Upper lobe of right lung (tissue), 1 donor: ENCODE results near the gene MYH7B. TPM values are rescaled to one million over a fixed set of nuclear protein-coding genes. Genes with fewer than 3 reads are reported as not detected.

ENCODE experiments used
- ATAC-seq: fragments of 200-7000 bp; cut with Tn5 transposase; one replicate; pipeline ENCODE4 v1.9.1; 2020; ENCODE audit warnings: mild to moderate bottlenecking, moderate library complexity
- DNase-seq: peaks from one replicate; pipeline ENCODE4 v3.0.0-alpha.2; 2020
- H3K27ac ChIP-seq: fragments of 200-600 bp; one replicate; pipeline ENCODE4 v1.8.0; 2022
- H3K27me3 ChIP-seq: fragments of 200-600 bp; one replicate; pipeline ENCODE4 v1.8.0; 2022; ENCODE audit warnings: mild to moderate bottlenecking
- H3K36me3 ChIP-seq: fragments of 200-600 bp; one replicate; pipeline ENCODE4 v1.8.0; 2022
- H3K4me1 ChIP-seq: fragments of 200-600 bp; one replicate; pipeline ENCODE4 v1.8.0; 2022
- H3K4me3 ChIP-seq: fragments of 200-600 bp; one replicate; pipeline ENCODE4 v1.8.0; 2022; ENCODE audit warnings: mild to moderate bottlenecking
- H3K9me3 ChIP-seq: fragments of 200-600 bp; one replicate; pipeline ENCODE4 v1.8.0; 2022
- intact Hi-C: fragments of 100-400 bp; cut with DNase I; formaldehyde crosslinking; loops from one replicate; pipeline ENCODE4 v1.11.0; 2022
- total RNA-seq: library from RNA; stranded (reverse); fragmentation: NEBNext Ultra II Directional; extraction: Animal tissue kit (Norgen Biotek cat#: 25700); gene quantifications from one replicate; pipeline ENCODE4 v1.2.1, GENCODE V29; 2021
- TF ChIP-seq, protein P1 (sequence below): fragments of 200-600 bp; IDR thresholded peaks from one replicate; pipeline ENCODE4 v1.8.0; 2022; ENCODE audit warnings: antibody characterized with exemption
- donor health status: DM: no; HTN: yes; CAD: no; lungs with severe emphysema.

The MYH7B gene
- total RNA-seq, 1 donor from 2014 or later = 1.8 TPM

DNA sequence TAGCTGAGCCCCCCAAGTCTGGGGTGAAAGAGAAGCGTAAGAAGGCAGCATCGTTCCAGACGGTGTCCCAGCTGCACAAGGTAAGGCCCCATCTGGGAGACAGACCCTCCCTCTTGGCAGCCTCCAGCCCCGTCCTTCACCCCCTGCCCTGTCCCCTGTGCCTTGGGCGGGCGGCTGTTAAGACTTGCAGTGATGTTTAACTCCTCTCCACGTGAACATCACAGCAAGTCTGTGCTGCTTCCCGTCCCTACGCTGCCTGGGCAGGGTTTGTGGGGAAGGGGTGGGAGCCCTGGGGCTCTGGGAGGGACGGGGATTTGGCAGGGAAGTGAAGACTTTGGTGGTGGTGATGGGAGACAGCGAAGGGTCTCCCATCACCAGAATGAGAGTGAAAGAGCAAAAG is 34.6 kb downstream of the MYH7B start:
- TF ChIP-seq, protein P1, sequence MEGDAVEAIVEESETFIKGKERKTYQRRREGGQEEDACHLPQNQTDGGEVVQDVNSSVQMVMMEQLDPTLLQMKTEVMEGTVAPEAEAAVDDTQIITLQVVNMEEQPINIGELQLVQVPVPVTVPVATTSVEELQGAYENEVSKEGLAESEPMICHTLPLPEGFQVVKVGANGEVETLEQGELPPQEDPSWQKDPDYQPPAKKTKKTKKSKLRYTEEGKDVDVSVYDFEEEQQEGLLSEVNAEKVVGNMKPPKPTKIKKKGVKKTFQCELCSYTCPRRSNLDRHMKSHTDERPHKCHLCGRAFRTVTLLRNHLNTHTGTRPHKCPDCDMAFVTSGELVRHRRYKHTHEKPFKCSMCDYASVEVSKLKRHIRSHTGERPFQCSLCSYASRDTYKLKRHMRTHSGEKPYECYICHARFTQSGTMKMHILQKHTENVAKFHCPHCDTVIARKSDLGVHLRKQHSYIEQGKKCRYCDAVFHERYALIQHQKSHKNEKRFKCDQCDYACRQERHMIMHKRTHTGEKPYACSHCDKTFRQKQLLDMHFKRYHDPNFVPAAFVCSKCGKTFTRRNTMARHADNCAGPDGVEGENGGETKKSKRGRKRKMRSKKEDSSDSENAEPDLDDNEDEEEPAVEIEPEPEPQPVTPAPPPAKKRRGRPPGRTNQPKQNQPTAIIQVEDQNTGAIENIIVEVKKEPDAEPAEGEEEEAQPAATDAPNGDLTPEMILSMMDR = no peak
- Histone ChIP-seq H3K27ac (no peak overlapping the region), H3K4me1 (no peaks in the 10 kb centered on the region), H3K27me3 (no peaks in the 10 kb centered on the region), H3K9me3 (no peaks in the 10 kb centered on the region), H3K36me3 (peaks cover 20% of the 10 kb centered on the region), H3K4me3 (no peak overlapping the region)
- ATAC-seq (no peak), DNase-seq (no peak)
- intact Hi-C loops = no loop called here

DNA sequence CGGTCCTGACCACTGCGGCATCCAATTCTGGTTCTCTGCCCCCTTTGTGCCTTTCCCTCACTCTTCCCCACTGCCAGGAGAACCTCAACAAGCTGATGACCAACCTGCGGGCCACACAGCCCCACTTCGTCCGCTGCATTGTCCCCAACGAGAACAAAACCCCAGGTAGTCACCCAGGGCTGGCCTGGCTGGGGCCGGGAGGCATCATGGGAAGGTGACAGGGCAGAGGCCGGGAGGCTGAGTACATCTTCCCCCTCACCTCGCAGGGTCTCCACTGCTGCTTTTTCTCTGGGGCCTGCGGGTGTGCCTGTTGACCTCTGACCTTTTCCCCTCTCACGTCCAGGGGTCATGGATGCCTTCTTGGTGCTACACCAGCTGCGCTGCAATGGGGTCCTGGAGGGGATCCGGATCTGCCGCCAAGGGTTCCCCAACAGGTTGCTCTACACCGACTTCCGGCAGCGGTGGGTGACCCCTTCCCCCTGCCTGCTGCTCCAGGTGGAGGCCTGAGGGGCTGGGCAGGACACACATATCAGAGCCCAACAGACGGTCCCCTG is 35.1 kb downstream of the MYH7B start:
- no peaks in the 10 kb centered on the region for H3K4me1 ChIP-seq
- H3K36me3 ChIP-seq = peaks cover 24% of the 10 kb centered on the region
- no peak for DNase-seq
- TF ChIP-seq, protein P1 = no peak
- no peak overlapping the region for H3K4me3 ChIP-seq
- H3K27ac ChIP-seq = no peak overlapping the region
- H3K27me3 ChIP-seq = no peaks in the 10 kb centered on the region
- H3K9me3 ChIP-seq = no peaks in the 10 kb centered on the region
- no peak for ATAC-seq
- intact Hi-C loops = no loop called here

DNA sequence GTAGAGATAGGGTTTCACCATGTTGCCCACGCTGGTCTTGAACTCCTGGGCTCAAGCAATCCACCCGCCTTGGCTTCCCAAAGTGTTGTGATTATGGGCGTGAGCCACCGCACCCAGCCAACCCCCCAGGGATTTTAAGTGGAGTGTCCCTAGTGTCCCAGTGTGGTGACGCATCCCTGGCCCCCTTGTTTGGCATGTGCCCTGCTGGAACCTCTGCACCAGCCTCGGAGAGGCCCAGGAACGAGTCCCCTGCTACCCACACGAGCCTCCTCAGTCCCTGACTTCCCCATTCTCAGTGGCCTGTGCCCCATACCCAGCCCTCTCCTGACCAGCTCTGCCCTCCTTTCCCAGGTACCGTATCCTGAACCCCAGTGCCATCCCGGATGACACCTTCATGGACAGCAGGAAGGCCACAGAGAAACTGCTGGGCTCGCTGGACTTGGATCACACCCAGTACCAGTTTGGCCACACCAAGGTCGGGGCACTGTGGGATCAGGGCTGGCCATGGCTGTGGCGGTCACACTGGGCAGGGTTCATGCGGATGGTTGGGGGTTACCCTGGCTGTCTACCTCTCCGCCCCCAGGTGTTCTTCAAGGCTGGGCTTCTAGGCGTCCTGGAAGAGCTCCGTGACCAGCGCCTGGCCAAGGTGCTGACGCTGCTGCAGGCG is 37.2 kb downstream of the MYH7B start:
- H3K4me1 ChIP-seq = no peaks in the 10 kb centered on the region
- no peak overlapping the region for H3K27ac ChIP-seq
- no peak for DNase-seq
- ATAC-seq = no peak
- TF ChIP-seq, protein P1 = no peak
- H3K9me3 ChIP-seq = no peaks in the 10 kb centered on the region
- no peaks in the 10 kb centered on the region for H3K27me3 ChIP-seq
- intact Hi-C loops = no loop called here
- no peak overlapping the region for H3K4me3 ChIP-seq
- peaks cover 38% of the 10 kb centered on the region for H3K36me3 ChIP-seq

DNA sequence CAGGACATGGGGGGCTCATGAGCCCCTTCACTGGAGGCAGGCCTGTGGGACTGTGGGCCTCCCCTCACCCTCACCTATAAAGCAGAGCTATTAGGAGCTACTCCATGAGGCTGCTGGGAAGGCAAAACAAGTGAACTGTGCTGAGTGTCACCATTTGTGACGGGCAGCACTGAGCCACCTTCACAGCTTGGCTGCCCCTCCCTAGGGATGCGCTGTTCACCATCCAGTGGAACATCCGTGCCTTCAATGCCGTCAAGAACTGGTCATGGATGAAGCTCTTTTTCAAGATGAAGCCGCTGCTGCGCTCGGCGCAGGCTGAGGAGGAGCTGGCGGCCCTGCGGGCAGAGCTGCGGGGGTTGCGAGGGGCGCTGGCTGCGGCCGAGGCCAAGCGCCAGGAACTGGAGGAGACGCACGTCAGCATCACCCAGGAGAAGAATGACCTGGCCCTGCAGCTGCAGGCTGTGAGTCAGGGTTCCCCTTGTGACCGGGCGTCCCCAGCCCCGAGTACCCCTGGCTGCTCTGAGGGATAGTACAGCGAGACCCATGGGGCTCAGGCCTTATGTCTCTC is 38.4 kb downstream of the MYH7B start:
- Histone ChIP-seq H3K27me3 (no peaks in the 10 kb centered on the region), H3K4me1 (no peaks in the 10 kb centered on the region), H3K9me3 (no peaks in the 10 kb centered on the region), H3K36me3 (peaks cover 49% of the 10 kb centered on the region), H3K27ac (no peak overlapping the region), H3K4me3 (no peak overlapping the region)
- ATAC-seq (no peak), DNase-seq (no peak)
- TF ChIP-seq, protein P1 = no peak
- intact Hi-C loops = no loop called here

DNA sequence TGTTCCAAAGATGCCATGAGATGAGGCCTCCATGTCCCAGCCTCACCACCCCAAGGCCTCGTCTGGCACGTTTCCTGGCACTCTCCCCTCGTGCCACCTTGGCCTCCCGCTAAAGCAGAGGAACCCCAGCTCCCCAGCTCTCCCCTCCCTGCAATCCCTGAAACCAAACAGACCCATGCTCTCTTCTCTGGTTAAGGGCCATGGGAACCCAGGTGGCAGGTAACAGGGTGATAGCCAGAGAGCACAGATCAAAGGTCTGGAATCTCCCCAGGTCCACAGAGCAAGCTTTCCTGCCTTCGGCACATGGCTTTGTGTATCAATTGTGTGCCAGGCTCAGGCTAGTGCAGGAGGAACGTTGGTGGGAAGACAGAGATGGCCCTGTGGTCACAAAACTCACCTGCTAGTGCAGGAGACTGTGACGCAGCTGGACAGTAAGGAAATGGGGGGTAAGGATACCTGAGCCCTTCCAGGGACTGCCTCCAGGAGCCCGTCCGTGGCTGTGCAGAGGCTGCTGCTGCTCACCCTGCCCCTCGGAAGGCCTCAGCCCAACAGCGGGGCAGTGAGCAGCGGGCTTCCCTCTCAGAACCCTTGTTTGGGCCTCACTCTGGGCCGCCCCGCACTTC is 39.0 kb downstream of the MYH7B start:
- Histone ChIP-seq H3K36me3 (peaks cover 55% of the 10 kb centered on the region), H3K27me3 (no peaks in the 10 kb centered on the region), H3K4me3 (no peak overlapping the region), H3K9me3 (no peaks in the 10 kb centered on the region), H3K27ac (no peak overlapping the region), H3K4me1 (no peaks in the 10 kb centered on the region)
- DNase-seq = no peak
- ATAC-seq = no peak
- TF ChIP-seq, protein P1 = no peak
- intact Hi-C loops = no loop called here
